ENCODE measurements around the gene LRRC3. TPM values are rescaled to one million over a fixed set of nuclear protein-coding genes. Genes with fewer than 3 reads are reported as not detected.
A peak's percentile ranks its signal among the peaks of the same experiment; 100 is the strongest.

LRRC3 gene
- total RNA-seq, 3 donors from 2014 or later (not counting 1 experiment from before 2014, with no cell fraction given): 0.36 to 0.50 (median 0.38) TPM

DNA sequence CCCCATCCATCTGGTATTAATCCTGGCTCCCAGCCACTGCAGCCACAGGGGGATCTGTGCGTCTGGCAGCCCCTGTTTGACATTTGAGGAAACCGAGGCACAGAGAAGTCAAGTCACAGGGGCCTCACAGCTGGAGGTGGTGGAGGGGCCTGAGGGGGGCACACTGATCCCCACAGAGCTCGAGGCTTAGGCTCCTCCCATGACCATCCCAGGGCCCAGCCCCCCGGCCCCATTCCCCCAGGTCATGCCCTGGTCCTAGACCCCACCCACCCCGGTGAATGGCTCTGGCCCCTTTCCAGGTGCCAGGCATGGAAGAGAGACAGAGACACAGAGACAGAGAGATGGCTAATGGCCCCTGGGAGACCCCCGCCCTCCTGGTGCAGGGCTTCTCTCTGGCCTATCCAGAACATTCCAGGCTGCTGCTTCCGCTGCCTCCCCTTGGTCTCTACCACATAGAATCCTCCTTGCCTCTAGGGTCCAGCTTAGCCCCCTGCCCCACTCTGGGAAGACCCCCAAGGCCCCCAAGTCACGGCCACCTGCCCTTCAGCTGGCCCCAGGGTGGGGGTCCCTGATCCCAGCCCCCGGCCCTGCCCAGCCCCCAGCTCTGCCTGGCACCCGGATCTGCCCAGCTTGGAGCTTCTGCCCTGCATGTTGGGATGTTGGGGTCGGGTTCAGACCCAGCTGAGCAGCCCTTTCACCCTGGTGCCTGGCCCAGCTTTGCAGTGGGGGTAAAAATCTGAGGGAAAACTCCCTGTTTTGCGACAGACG is 29.2 kb upstream of the LRRC3 start:
- Histone ChIP-seq H3K27ac (ENCODE audit: low read length) (no peak overlapping the region), H3K4me3 (ENCODE audit: low read length) (no peak overlapping the region), H3K9me3 (ENCODE audit: control insufficient read depth, insufficient read depth, low read length) (peaks cover 7% of the 10 kb centered on the region), H3K36me3 (ENCODE audit: control insufficient read depth, insufficient read depth, low read length) (peaks cover 6% of the 10 kb centered on the region), H3K4me1 (ENCODE audit: control insufficient read depth, insufficient read depth, low read length) (no peaks in the 10 kb centered on the region), H3K27me3 (ENCODE audit: control insufficient read depth, insufficient read depth, low read length) (no peaks in the 10 kb centered on the region)
- no peaks in the 10 kb centered on the region for H3K27me3 Mint-ChIP-seq (ENCODE audit: low read depth in 2 of 2)
- H3K4me3 Mint-ChIP-seq: no peak overlapping the region
- TF ChIP-seq, protein P1, sequence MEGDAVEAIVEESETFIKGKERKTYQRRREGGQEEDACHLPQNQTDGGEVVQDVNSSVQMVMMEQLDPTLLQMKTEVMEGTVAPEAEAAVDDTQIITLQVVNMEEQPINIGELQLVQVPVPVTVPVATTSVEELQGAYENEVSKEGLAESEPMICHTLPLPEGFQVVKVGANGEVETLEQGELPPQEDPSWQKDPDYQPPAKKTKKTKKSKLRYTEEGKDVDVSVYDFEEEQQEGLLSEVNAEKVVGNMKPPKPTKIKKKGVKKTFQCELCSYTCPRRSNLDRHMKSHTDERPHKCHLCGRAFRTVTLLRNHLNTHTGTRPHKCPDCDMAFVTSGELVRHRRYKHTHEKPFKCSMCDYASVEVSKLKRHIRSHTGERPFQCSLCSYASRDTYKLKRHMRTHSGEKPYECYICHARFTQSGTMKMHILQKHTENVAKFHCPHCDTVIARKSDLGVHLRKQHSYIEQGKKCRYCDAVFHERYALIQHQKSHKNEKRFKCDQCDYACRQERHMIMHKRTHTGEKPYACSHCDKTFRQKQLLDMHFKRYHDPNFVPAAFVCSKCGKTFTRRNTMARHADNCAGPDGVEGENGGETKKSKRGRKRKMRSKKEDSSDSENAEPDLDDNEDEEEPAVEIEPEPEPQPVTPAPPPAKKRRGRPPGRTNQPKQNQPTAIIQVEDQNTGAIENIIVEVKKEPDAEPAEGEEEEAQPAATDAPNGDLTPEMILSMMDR (IDR thresholded peaks at IDR 0.05): no peak
- DNase-seq (no peak), ATAC-seq (no peak)
- no peak overlapping the region for H3K27ac Mint-ChIP-seq
- 90% methylated on average over 13 of the region's 13 CpGs for WGBS (ENCODE audit: insufficient coverage)
- H3K9me3 Mint-ChIP-seq: peaks cover 2 to 10% of the 10 kb centered on the region in 2 donors
- peaks cover 0 to 9% of the 10 kb centered on the region in 2 donors for H3K4me1 Mint-ChIP-seq
- intact Hi-C loops (cut with micrococcal nuclease): no loop called here
- peaks cover 11% of the 10 kb centered on the region for H3K36me3 Mint-ChIP-seq

DNA sequence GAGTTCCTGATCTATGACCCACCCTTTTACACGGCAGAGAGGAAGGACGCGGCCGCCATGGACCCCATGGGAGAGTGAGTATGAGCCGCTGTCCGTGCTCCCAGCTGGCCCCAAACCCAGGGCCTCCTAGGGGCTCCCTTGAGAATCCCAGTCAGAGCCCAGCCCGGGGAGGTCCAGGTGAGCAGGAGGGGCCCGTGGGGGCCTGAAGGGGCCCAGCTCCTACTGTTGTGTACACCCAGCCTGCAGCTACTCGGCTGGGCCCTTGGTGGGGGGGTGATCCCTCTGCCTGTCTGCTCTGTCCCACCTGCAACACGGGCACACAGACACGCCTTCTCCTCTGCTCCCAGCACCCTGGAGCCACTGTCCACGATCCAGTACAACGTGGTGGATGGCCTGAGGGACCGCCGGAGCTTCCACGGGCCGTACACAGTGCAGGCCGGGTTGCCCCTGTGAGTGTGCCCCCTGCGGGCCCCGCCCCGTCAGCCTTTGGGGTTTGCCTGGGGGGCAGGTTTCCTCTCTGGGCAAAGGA is 28.6 kb upstream of the LRRC3 start:
- no peak for DNase-seq
- Histone ChIP-seq H3K9me3 (ENCODE audit: control insufficient read depth, insufficient read depth, low read length) (peaks cover 7% of the 10 kb centered on the region), H3K4me3 (ENCODE audit: low read length) (no peak overlapping the region), H3K4me1 (ENCODE audit: control insufficient read depth, insufficient read depth, low read length) (no peaks in the 10 kb centered on the region), H3K27me3 (ENCODE audit: control insufficient read depth, insufficient read depth, low read length) (no peaks in the 10 kb centered on the region), H3K36me3 (ENCODE audit: control insufficient read depth, insufficient read depth, low read length) (peaks cover 6% of the 10 kb centered on the region), H3K27ac (ENCODE audit: low read length) (no peak overlapping the region)
- Mint-ChIP-seq H3K9me3 (peaks cover 2 to 12% of the 10 kb centered on the region in 2 donors), H3K27ac (peak overlapping the region in 1 of 2 donors; percentile 69), H3K4me3 (no peak overlapping the region), H3K27me3 (ENCODE audit: low read depth in 2 of 2) (no peaks in the 10 kb centered on the region), H3K36me3 (peaks cover 17% of the 10 kb centered on the region), H3K4me1 (peaks cover 0 to 10% of the 10 kb centered on the region in 2 donors)
- intact Hi-C loops (cut with micrococcal nuclease): no loop called here
- WGBS (ENCODE audit: insufficient coverage): 87% methylated on average over 20 of the region's 21 CpGs
- TF ChIP-seq, protein P1 (IDR thresholded peaks at IDR 0.05): no peak
- no peak for ATAC-seq

GRCh38 chr21:44427241-44428120 is 27.8 kb upstream of the LRRC3 start:
- TF ChIP-seq, protein P1 (IDR thresholded peaks at IDR 0.05): no peak
- peak overlapping the region in 1 of 2 donors; percentile 69 for H3K27ac Mint-ChIP-seq

More at GRCh38 chr21:44427241-44428120, 27.8 kb upstream of the LRRC3 start:
- ATAC-seq (peak in 1 of 3 donors; percentile 23), DNase-seq (no peak)
- Histone ChIP-seq H3K27ac (ENCODE audit: low read length) (no peak overlapping the region), H3K4me3 (ENCODE audit: low read length) (no peak overlapping the region), H3K9me3 (ENCODE audit: control insufficient read depth, insufficient read depth, low read length) (peaks cover 7% of the 10 kb centered on the region), H3K4me1 (ENCODE audit: control insufficient read depth, insufficient read depth, low read length) (no peaks in the 10 kb centered on the region), H3K36me3 (ENCODE audit: control insufficient read depth, insufficient read depth, low read length) (peaks cover 6% of the 10 kb centered on the region), H3K27me3 (ENCODE audit: control insufficient read depth, insufficient read depth, low read length) (no peaks in the 10 kb centered on the region)
- 95% methylated on average over 28 of the region's 28 CpGs for WGBS (ENCODE audit: insufficient coverage)
- Mint-ChIP-seq H3K9me3 (peaks cover 2 to 12% of the 10 kb centered on the region in 2 donors), H3K27me3 (ENCODE audit: low read depth in 2 of 2) (no peaks in the 10 kb centered on the region), H3K4me1 (peaks cover 0 to 18% of the 10 kb centered on the region in 2 donors), H3K36me3 (peaks cover 22% of the 10 kb centered on the region), H3K4me3 (no peak overlapping the region)
- intact Hi-C loops (cut with micrococcal nuclease): no loop called here

All from natural killer cell (primary cell).